SJSA1 (cell line): ENCODE measurements around the gene PDHA1. TPM values are rescaled to one million over a fixed set of nuclear protein-coding genes. Genes with fewer than 3 reads are reported as not detected.

Experiments
- DNase-seq, 2 experiments: peaks; one replicate each; pipeline ENCODE4 v3.0.0-alpha.2; 2015 to 2020; ENCODE audit warnings: low spot score in 2 of 2, low read depth in 1 of 2
- H3K27ac ChIP-seq: fragments of 250-450 bp; sonication (Bioruptor Pico); 2 replicates; pipeline ENCODE4 v1.5.1; 2020; ENCODE audit warnings: mild to moderate bottlenecking, moderate library complexity
- H3K27me3 ChIP-seq: fragments of 250-450 bp; sonication (Bioruptor Pico); replicated peaks from 2 replicates; pipeline ENCODE4 v1.5.1; 2020; ENCODE audit warnings: mild to moderate bottlenecking, moderate library complexity
- H3K36me3 ChIP-seq: fragments of 250-450 bp; sonication (Bioruptor Pico); 2 replicates; pipeline ENCODE4 v1.5.1; 2020; ENCODE audit warnings: mild to moderate bottlenecking
- H3K4me1 ChIP-seq: fragments of 250-450 bp; sonication (Bioruptor Pico); replicated peaks from 2 replicates; pipeline ENCODE4 v1.6.1; 2021; ENCODE audit warnings: mild to moderate bottlenecking
- H3K4me3 ChIP-seq: fragments of 250-450 bp; sonication (Bioruptor Pico); 2 replicates; pipeline ENCODE4 v1.5.1; 2020; ENCODE audit warnings: mild to moderate bottlenecking
- H3K9me3 ChIP-seq: fragments of 250-450 bp; sonication (Bioruptor Pico); replicated peaks from 2 replicates; pipeline ENCODE4 v1.5.1; 2020; ENCODE audit warnings: mild to moderate bottlenecking
- total RNA-seq: library from RNA; depleted of rRNA; stranded (reverse); fragments of >200 nt; shearing (Covaris generic); gene quantifications from 2 replicates; pipeline ENCODE4 v1.2.3, GENCODE V29; 2014; rRNA removed

Gene PDHA1
- 107 and 282 TPM in 2 replicates for total RNA-seq

DNA sequence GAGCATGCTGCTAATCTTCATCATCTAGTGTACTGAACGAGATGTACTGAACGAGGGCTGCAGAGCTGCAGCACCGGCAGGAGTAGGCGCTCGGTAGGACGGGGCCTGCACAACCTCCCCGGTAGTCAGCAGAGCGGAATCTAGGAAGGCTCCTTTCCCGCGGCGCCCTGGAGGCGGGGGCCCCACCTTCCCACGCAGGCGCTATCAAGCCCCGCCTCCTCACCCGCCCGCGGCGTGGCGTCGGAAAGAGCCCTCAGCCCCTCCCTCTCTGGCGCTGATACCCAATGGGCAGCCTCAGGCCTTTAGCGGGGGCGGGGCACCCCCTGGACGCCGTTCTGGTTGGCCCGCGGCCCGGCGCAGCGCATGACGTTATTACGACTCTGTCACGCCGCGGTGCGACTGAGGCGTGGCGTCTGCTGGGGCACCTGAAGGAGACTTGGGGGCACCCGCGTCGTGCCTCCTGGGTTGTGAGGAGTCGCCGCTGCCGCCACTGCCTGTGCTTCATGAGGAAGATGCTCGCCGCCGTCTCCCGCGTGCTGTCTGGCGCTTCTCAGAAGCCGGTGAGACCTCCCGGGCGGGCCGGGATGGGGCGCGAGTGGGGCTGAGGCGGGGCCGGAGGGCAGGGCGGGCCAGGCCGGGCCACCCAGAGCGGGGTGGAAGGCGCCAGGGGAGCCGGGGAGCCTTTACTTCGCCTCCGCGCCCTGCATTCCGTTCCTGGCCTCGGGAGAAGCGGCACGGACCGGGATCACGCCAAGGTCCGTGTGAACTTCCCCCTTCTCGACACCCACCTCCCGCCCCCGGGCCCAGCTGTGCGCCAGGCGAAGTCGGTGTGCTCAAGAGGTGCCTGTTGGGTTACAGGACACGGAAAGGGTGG lies at the start of gene PDHA1:
Gene PDHA1, plus strand, starts transcription at position 393 of the 874 bp plus-strand sequence. Its CDS starts 111 bp downstream, at position 504.
- Histone ChIP-seq H3K4me1 (0 out of 2 replicates have a peak, but pooled peaks cover 3% of the 10 kb centered on the region), H3K9me3 (no peaks in the 10 kb centered on the region), H3K4me3 (peak within 1 kb of the TSS; percentile 70), H3K36me3 (no peaks in the 10 kb centered on the region; the same call in 1 of the 2 replicates), H3K27ac (peak within 1 kb of the TSS; percentile 68), H3K27me3 (no peaks in the 10 kb centered on the region)
- DNase-seq: peak; percentile 92

DNA sequence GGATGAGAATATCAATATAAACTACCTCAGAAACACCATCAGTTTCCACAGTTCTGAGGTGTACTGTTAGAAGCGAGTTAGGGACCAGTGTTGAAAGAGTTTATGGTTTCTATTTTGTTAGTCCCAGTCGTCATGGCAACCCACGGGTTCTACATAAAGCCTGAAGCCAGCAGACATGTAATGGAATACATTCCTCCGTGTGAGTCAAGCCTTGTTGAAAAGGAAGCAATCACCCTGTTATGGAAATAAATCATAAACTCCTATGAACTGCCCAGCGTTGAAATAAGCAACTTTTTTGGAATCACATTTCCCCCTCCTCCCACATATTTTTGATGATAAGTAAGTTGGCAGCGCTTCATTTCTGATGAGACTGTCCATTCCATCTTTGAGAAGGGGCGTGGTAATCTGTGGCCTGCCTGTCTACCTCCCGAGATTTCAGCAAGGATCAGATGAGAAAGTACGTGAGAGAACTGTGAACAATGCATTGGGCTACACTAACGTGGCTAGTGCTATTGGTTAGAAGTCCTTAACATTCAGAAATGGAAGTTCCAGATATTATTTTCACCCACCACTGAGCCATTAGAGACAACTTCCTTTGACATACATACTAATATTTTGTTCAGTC lies 40.4 kb upstream of the PDHA1 start:
- no peak for DNase-seq
- Histone ChIP-seq H3K27ac (no peak overlapping the region), H3K36me3 (no peaks in the 10 kb centered on the region), H3K9me3 (no peaks in the 10 kb centered on the region), H3K4me3 (no peak overlapping the region), H3K27me3 (no peaks in the 10 kb centered on the region), H3K4me1 (no peaks in the 10 kb centered on the region)

DNA sequence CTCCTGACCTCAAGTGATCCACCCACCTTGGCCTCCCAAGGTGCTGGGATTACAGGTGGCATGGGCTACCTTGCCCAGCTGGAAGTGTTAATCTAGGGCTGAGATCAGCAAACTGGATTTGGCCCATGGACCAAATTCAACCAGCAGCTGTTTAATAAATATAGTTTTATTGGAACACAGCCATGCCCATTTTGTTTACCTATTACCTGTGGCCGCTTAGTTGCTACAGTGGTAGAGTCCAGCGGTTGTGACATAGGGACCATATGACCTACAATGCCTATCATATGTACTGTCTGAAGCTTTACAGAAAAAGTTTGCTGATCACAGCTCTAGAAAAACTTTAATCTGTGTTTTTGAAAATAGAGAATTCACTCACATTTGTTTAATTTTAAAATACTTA lies 17.2 kb upstream of the PDHA1 start:
- Histone ChIP-seq H3K4me1 (no peaks in the 10 kb centered on the region), H3K27me3 (no peaks in the 10 kb centered on the region), H3K27ac (no peak overlapping the region), H3K9me3 (no peaks in the 10 kb centered on the region), H3K36me3 (no peaks in the 10 kb centered on the region), H3K4me3 (no peak overlapping the region)
- DNase-seq: no peak

DNA sequence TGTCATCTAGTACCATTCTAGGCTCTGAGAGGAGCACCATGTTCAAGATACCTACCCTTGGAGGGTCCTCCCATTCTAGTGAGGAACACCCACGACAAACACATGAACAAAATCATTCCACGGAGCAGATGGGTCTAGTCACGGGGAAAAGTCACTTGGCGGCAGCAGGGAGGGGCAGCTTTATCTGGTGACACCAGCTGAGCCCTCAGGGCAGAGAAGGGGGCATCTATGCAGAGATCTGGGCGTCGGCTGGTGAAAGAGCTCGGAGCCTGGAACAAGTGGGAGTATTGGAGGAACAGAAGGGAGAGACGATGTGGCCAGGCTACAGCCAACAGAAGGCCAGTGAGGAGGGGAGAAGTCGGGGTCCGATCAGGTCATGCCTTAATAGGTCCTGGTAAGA lies 11.9 kb upstream of the PDHA1 start:
- Histone ChIP-seq H3K27ac (no peak overlapping the region), H3K27me3 (no peaks in the 10 kb centered on the region), H3K4me3 (no peak overlapping the region), H3K4me1 (no peaks in the 10 kb centered on the region), H3K36me3 (no peaks in the 10 kb centered on the region), H3K9me3 (no peaks in the 10 kb centered on the region)
- no peak for DNase-seq

DNA sequence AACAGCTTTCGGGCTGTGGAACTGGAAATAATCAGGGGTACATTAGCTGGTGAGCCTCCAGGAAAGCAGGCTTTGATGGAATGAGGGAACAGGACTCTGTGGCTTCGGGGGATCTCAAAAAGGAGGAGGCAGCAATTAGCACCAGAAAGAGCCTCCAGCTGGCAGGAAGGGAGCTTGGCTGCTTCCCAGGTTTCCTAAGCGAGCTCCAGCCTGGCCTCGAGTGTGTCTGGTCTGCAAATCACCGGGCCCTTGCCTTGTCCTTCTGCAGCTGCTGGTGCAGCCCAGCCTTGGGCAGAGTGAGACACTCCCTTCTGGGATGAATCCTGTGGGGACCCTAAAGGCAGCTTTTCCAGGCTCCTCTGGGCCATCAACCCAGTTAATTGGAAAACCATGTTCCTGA lies 10.7 kb upstream of the PDHA1 start:
- no peak for DNase-seq
- Histone ChIP-seq H3K36me3 (no peaks in the 10 kb centered on the region), H3K27me3 (no peaks in the 10 kb centered on the region), H3K9me3 (no peaks in the 10 kb centered on the region), H3K4me1 (no peaks in the 10 kb centered on the region), H3K4me3 (no peak overlapping the region), H3K27ac (no peak overlapping the region)

DNA sequence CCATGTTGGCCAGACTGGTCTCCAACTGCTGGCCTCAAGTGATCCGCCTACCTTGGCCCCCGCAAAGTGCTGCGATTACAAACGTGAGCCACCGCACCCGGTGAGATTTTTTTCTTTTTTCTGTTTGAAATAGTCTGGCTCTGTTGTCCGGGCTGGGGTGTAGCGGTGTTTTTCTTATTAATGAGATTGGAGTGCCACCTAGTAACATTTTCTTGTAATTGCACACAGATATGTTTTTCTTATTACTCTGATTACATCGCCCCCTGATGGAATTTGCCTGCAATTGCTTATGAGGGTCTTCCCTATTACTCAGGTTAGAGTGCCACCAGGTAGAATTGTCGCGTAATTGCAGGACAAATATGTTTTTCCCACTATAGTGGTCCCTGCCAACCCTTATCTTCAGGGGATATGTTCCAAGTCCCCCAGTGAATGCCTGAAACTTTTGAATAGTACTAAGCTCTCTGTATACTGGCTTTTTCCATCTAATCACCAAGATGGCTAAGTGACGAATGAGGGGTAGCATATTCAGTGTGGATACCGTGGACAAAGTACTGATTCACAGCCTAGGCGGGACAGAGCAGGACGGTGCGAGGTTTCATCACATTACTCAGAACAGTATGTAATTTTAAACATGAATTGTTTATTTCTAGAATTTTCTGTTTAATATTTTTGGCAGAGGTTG lies 8.6 kb upstream of the PDHA1 start:
- no peaks in the 10 kb centered on the region for H3K36me3 ChIP-seq

DNA sequence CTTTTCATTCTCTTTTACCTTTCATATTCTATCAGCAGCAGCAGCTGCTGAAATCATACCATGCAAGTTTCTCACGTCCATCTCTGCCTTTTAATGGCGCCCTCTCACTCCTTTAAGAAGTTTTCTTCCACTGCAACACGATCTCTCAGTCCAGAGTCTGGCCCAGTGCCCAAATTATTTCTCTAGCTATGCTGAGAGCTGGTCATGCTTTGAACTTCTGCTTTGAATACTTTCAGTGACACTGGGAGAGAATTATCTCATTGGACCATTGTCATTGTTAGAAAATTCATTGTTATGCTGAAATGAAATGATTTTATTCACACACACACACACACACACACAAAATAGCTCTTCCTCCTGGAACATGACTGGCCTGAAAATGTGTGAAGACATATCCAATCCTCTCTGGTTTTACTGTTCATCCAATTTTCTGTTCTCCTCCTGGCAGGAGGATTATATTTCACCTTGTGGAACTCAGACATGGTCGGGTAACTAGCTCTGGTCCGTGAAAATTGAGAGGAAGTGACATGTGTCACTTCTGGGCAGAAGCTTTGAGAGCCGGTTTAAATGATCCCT lies 1.3 kb upstream of the PDHA1 start:
- Histone ChIP-seq H3K9me3 (no peaks in the 10 kb centered on the region), H3K4me1 (0 out of 2 replicates have a peak, but pooled peaks cover 3% of the 10 kb centered on the region)
- DNase-seq: no peak

More for the DNA sequence above, 8.6 kb upstream of the PDHA1 start:
- no peak overlapping the region for H3K4me3 ChIP-seq
- H3K9me3 ChIP-seq: no peaks in the 10 kb centered on the region
- no peaks in the 10 kb centered on the region for H3K4me1 ChIP-seq
- no peak for DNase-seq
- H3K27me3 ChIP-seq: no peaks in the 10 kb centered on the region
- no peak overlapping the region for H3K27ac ChIP-seq

DNA sequence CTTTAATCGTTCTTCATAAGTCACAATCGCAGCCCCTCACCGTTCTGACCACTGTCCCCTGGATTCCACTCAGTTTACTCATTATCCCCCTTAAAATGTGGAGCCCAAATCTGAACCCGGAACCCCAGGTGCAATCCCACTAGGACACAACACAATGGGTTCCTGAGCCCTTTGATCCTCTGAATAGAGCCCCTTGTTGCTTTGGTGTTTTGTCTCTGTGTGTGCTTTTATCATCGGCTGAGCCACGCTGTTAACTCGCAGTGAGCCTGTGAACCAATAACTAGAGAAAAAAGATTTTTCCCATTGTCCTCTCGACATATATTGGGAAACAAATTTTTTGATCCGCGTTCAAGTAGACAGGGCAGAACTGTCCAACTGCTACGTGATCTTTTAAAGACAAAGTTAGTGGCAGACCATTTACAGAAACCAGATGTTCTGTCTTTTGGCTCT lies 617 bp upstream of the PDHA1 start:
- Histone ChIP-seq H3K4me3 (peak overlapping the region; percentile 70), H3K27me3 (no peaks in the 10 kb centered on the region), H3K9me3 (no peaks in the 10 kb centered on the region), H3K4me1 (0 out of 2 replicates have a peak, but pooled peaks cover 3% of the 10 kb centered on the region), H3K27ac (no peak overlapping the region), H3K36me3 (no peaks in the 10 kb centered on the region; the same call in 1 of the 2 replicates)
- DNase-seq: no peak

More for the DNA sequence above, 1.3 kb upstream of the PDHA1 start:
- no peak overlapping the region for H3K27ac ChIP-seq
- no peak overlapping the region for H3K4me3 ChIP-seq
- H3K27me3 ChIP-seq: no peaks in the 10 kb centered on the region
- H3K36me3 ChIP-seq: no peaks in the 10 kb centered on the region; the same call in 1 of the 2 replicates

DNA sequence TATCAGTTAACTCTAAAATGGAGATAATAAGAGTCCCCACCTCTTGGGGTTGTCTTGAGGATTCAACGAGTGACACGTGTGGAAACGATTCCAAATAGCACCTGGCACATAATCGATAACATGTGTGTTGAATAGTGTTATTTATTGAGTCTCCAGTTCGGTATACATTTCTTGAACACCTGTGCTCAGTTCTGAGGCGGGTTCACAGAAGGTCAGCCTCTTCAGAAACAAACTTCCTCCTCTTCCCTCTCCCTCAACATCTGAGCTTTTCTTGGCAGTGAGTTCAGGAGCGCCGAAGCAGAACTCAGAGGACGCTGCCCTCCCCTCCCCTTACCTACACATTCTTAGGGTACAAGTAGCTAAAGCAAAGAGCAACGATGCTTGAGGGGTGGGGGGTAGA lies 934 bp downstream of the PDHA1 start:
- DNase-seq: no peak
- no peaks in the 10 kb centered on the region; the same call in 1 of the 2 replicates for H3K36me3 ChIP-seq
- H3K9me3 ChIP-seq: no peaks in the 10 kb centered on the region
- 0 out of 2 replicates have a peak, but pooled peaks cover 3% of the 10 kb centered on the region for H3K4me1 ChIP-seq
- no peak overlapping the region for H3K27ac ChIP-seq
- no peaks in the 10 kb centered on the region for H3K27me3 ChIP-seq
- H3K4me3 ChIP-seq: peak overlapping the region; percentile 70

DNA sequence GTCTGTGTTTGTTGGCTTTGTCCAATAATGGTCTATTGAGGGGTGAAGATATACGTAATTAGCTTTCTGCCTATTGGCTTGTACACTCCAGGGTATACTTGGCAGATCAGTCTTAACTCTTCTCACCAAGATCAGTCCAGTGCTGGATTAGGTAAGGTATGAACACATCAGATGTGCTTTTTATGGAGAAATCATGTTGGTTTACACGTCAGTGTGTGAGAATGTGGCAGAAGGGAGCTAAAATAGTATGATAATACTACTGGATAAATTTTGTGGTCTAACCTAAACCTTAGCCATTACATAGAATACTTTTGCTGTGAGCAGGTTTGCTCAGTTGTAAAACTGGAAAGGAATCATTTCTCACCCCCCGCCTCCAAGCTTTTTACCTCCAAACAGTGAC lies 4.2 kb downstream of the PDHA1 start:
- DNase-seq: no peak
- Histone ChIP-seq H3K4me3 (no peak overlapping the region), H3K27me3 (no peaks in the 10 kb centered on the region), H3K27ac (no peak overlapping the region), H3K4me1 (0 out of 2 replicates have a peak, but pooled peaks cover 3% of the 10 kb centered on the region), H3K9me3 (no peaks in the 10 kb centered on the region), H3K36me3 (peaks cover 11% of the 10 kb centered on the region)

DNA sequence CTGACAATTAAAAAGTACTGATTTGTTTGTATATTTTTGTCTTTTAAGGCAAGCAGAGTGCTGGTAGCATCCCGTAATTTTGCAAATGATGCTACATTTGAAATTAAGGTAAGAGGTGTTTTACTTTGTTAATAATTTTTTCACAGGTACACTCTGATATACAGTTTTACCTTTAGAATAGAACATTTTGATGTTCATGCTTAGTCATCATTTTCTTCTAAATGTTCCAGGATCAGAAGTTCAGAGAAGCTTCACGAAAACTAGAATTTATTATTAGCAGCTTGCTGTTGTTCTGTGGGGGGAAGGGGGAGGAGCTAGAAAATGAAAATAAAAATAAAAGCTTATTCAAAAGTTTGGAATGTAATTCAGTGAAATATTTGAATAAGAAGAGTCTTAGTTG lies 5.5 kb downstream of the PDHA1 start:
- Histone ChIP-seq H3K27me3 (no peaks in the 10 kb centered on the region), H3K27ac (no peak overlapping the region), H3K9me3 (no peaks in the 10 kb centered on the region), H3K36me3 (peaks cover 14% of the 10 kb centered on the region), H3K4me1 (no peaks in the 10 kb centered on the region), H3K4me3 (no peak overlapping the region)
- no peak for DNase-seq

DNA sequence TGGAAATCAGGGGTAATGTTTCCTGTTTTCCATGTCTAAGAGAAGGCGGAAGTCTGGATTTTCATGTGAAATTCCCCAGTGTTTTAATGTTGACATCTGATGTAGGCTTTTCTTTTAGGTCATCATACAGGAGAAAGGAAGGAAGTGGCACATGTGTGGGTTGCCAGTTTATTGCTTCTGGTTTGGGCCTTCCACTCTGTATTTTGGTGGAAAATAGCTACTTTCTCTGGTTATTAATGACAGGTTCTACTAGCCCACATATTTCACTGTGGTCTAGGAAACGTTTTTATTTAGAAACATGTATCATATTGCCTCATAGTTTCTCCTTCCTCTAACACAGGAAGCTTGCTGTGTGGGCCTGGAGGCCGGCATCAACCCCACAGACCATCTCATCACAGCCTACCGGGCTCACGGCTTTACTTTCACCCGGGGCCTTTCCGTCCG lies 7.2 kb downstream of the PDHA1 start:
- no peak for DNase-seq
- no peaks in the 10 kb centered on the region for H3K27me3 ChIP-seq
- no peaks in the 10 kb centered on the region for H3K4me1 ChIP-seq
- no peaks in the 10 kb centered on the region for H3K9me3 ChIP-seq
- H3K4me3 ChIP-seq: no peak overlapping the region
- H3K36me3 ChIP-seq: peaks cover 17% of the 10 kb centered on the region
- H3K27ac ChIP-seq: no peak overlapping the region

DNA sequence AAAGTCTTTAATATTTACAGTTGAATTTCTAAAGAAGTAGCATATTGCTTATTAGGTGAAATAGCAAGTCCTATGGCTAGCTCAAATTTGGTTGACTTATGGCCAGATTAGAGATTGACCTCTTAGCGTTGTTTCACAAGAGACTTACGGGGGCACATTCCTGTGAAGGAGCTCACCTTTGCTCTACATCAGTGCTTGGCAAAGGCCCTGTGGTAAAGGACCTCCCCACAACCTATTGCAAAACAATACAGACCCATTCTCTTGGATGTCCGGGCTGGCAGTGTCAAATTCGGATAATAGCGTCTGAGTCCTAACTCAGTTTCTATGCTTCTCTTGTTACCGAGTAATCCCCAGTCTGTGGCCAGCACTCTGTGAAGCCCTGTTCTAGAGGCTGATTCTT lies 10.9 kb downstream of the PDHA1 start:
- Histone ChIP-seq H3K4me1 (no peaks in the 10 kb centered on the region), H3K27me3 (no peaks in the 10 kb centered on the region), H3K9me3 (no peaks in the 10 kb centered on the region), H3K4me3 (no peak overlapping the region), H3K36me3 (peaks cover 41% of the 10 kb centered on the region), H3K27ac (no peak overlapping the region)
- DNase-seq: no peak
